ENCODE data around the gene CDH4.

DNA sequence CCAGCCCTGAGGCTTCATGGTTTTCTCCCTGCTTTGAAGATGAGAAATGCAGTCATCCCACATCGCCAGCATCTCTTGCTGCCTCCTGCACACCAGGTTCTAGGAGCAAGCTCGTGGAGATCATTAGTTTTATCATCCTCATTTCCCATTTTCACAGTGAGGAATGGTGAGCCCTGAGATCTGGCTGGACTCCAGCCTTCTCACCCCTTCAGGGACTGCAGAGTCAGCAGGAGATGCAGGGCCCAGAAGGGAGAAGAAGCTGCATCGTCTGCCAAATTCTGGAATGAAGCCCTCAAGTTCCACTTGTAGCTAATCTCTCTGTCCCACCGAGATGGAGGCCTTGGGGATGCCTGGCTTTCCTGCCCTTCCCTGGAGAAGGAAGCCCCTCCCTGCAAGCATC, 596.8 kb downstream of the CDH4 start:
- TF ChIP-seq, protein P1, sequence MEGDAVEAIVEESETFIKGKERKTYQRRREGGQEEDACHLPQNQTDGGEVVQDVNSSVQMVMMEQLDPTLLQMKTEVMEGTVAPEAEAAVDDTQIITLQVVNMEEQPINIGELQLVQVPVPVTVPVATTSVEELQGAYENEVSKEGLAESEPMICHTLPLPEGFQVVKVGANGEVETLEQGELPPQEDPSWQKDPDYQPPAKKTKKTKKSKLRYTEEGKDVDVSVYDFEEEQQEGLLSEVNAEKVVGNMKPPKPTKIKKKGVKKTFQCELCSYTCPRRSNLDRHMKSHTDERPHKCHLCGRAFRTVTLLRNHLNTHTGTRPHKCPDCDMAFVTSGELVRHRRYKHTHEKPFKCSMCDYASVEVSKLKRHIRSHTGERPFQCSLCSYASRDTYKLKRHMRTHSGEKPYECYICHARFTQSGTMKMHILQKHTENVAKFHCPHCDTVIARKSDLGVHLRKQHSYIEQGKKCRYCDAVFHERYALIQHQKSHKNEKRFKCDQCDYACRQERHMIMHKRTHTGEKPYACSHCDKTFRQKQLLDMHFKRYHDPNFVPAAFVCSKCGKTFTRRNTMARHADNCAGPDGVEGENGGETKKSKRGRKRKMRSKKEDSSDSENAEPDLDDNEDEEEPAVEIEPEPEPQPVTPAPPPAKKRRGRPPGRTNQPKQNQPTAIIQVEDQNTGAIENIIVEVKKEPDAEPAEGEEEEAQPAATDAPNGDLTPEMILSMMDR (conservative IDR thresholded peaks at IDR 0.05; ENCODE audit: low read length), result no peak
- TF ChIP-seq EZH2phosphoT487 (IDR thresholded peaks at IDR 0.05; ENCODE audit: borderline replicate concordance, low read depth, low read length), result no peak

Data from OCI-LY7 (cell line).